GM18517 (cell line): ENCODE data around the gene EQTN.

Experiments
- ATAC-seq: cut with Tn5 transposase; IDR thresholded peaks from one replicate; pipeline ENCODE4 v1.9.1; 2021; ENCODE audit warnings: mild to moderate bottlenecking, moderate library complexity; ENCODE audit not compliant: unreplicated experiment

The EQTN gene

DNA sequence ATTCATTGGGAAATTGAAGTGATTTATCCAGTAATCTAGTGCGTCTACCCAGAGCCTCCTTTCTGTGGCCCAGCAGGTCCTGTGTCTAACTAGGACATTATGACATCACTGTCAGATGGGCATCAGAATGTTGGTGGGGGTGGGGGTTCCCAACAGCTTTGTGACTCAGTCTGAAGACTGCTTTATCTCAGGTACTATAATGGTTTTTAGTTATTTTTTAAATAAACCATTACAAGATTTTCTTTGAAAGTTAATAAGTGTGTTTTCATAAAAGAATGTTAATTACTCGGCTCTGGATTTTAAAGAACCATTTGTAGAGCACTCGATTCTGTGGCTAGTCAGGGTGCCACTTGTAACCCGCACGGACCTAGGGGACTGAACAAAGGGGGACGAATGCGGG lies at the start of gene EQTN:
Gene EQTN, minus strand, starts transcription at position 101 of the 400 bp plus-strand sequence. Its CDS starts 95 bp downstream, at position 6.
- no peak for ATAC-seq

- no peak for ATAC-seq
Observed at GRCh38 chr9:27344776-27345175, 47.8 kb upstream of the EQTN start.

GRCh38 chr9:27341545-27342294 lies 44.8 kb upstream of the EQTN start:
- ATAC-seq = no peak

GRCh38 chr9:27340961-27341511 lies 44.1 kb upstream of the EQTN start:
- ATAC-seq = no peak

DNA sequence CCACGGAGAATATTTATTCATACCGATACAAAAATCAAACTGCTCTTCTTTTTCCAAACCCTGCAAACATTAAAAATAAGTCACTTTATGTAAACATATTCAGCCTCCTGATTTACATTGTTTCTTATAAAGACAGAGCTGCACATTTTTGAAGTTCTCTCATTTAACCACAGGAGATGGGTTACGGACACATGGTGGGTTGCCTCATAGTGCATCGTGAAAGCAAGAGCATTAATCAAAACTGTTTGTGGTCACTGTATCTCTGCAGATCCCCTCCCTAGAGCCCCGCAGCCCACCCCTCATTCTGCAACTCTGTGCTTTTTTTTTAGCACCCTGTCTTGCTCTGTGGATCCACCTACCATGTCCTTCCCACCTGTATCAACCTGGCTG lies 43.3 kb upstream of the EQTN start:
- ATAC-seq = no peak

- ATAC-seq = no peak
Observed at GRCh38 chr9:27339661-27340284, 42.8 kb upstream of the EQTN start.

- ATAC-seq = no peak
Observed at GRCh38 chr9:27338527-27338903, 41.6 kb upstream of the EQTN start.

- ATAC-seq = no peak
Observed at GRCh38 chr9:27337833-27338526, 41.0 kb upstream of the EQTN start.

DNA sequence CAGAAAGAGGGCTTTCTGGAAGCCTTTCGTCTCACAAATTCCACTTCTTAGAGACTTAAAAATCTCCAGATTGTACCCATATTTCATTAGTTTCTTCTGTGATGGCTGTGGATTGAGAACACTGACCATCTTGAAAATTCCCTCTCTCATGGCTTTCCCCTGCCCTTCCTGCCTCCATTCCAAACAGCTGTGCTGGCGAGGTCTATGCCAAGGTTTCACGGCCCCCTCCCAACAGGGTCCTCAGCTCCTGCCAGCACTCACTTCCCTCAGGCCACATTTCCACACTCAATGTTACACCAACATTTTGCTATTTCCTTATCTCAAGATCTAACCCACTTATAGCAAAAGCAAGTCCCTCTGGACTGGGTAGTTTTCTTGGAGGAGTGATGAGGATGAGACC lies 40.3 kb upstream of the EQTN start:
- ATAC-seq = no peak

DNA sequence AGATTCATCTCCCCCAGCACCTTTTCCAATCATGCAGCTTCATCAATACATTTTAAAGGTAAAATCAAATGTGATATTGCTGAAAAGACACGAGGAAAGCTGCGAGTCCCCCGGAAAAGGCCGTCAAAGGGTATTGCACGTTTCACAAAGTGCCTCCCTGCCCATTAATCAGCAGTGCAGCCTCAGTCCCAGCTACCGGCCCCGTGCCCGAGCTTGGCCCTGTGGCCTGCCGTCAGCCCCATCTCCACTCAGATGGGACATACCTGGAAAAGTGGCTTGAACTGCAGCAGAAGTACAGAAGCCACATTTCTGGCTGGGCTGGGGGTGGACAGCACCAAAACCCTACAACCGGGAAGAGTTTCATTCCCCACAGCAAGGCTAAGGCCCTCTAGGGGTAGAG lies 39.9 kb upstream of the EQTN start:
- no peak for ATAC-seq

GRCh38 chr9:27336126-27336525 lies 39.2 kb upstream of the EQTN start:
- ATAC-seq = no peak

DNA sequence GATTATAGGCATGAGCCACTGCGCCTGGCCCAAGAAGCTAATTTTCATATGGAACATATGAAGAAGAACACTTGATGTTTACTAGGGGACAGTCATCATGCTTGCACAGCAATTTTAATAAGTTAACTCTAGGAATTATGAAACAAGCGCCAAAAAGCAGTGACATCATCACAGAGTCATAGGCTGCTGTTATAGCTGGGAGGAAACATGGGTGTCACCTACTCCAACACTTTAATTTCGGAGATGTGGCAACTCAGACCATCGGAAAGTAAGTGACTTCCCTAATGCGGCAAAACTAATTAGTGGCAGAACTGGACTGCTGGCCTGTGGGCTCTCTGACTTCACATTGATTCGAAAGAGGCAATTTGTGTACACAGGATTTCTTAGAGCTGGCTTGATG lies 38.1 kb upstream of the EQTN start:
- no peak for ATAC-seq

- peak; percentile 97 for ATAC-seq
Observed at GRCh38 chr9:27333241-27334052, 36.5 kb upstream of the EQTN start.

DNA sequence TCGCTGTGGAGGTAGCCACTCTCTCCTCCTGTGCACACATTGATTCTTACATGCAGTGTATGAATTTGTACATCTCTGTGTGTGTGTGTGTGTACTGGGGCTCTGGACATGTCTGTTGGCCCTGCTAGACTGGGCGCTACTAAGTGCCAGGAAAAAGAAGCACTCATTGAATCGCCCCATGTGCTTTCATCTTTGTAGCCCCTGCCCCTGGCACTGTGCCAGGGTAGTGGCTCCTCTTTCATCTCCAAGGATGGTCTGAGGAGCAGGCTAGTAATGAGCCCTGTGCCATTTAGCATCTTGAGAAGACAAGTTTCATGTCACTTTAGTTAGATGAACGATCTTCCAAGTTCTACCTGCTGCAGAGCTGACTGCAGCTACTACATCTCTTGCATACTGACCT lies 34.4 kb upstream of the EQTN start:
- ATAC-seq = no peak

- ATAC-seq = no peak
Observed at GRCh38 chr9:27329291-27329690, 32.3 kb upstream of the EQTN start.

DNA sequence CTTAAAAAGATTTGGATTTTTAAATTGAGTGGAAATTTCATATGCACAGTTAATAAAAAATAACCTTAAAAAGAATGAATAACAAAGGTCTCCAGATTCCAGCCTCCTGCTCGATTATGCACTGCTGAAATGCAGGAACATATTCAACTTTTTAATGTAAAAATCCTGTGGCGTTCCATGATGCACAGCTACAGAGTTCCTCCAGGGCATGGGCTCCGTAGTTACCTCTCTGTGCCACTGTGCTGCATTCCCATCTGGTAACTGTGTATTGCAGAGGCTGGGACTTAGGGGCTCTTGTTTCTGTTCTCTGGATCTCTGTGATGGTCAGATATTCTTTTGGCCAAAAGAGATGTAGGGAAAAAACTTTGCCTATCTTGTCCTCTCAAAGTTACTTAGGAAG lies 31.5 kb upstream of the EQTN start:
- no peak for ATAC-seq

GRCh38 chr9:27311184-27311583 lies 14.2 kb upstream of the EQTN start:
- ATAC-seq = no peak

DNA sequence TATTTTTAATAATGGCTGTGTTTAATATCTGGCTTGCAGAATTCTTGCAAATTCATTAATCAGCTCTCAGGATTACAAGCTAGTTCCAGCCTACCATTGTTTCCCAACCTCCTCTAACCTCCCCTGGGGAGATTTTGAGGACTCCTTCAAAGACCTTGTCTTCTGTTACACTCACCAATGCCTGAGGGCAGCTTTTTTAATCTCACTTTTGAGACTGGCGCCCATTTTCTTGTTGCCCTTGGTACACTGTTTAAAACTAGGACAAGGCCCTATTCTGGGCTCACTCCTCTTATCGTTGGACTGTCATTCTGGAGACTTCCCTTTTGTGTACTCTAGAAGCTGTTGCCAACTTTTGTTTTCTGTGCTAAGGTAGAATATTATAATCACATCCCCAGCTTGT lies 13.6 kb upstream of the EQTN start:
- no peak for ATAC-seq

GRCh38 chr9:27308691-27309390 lies 11.9 kb upstream of the EQTN start:
- ATAC-seq = no peak

GRCh38 chr9:27304521-27304920 lies 7.6 kb upstream of the EQTN start:
- ATAC-seq = no peak
